IPS-15b (cell line): Measurements from ENCODE around the gene GOLGA8O.
"Not testable (repeated sequence)": the region's sequence is repeated elsewhere in the genome, so short reads cannot be mapped to it uniquely, and the experiment has no call there.

Source experiments
- H3K27me3 ChIP-seq: one replicate; pipeline ENCODE4 v1.6.1; 2013; ENCODE audit warnings: low read length; ENCODE audit not compliant: control insufficient read depth, insufficient read depth
- H3K36me3 ChIP-seq: one replicate; pipeline ENCODE4 v1.6.1; 2013; ENCODE audit warnings: low read length; ENCODE audit not compliant: control insufficient read depth, insufficient read depth
- H3K4me1 ChIP-seq: one replicate; pipeline ENCODE4 v1.6.1; 2013; ENCODE audit warnings: mild to moderate bottlenecking, low read length; ENCODE audit not compliant: control insufficient read depth, insufficient read depth
- H3K4me3 ChIP-seq: one replicate; pipeline ENCODE4 v1.5.1; 2013; ENCODE audit warnings: low read depth, low read length
- H3K9ac ChIP-seq: one replicate; pipeline ENCODE4 v1.6.1; 2013; ENCODE audit warnings: low read depth, mild to moderate bottlenecking, low read length
- H3K9me3 ChIP-seq: one replicate; pipeline ENCODE4 v1.6.1; 2013; ENCODE audit warnings: mild to moderate bottlenecking, low read length; ENCODE audit not compliant: control insufficient read depth, insufficient read depth

The GOLGA8O gene

GRCh38 chr15:32455534-32455933 lies at the start of gene GOLGA8O:
Gene GOLGA8O (minus strand): TSS chr15:32455634. CDS start chr15:32455536, 98 bp downstream.
- H3K9ac ChIP-seq, H3K9me3 ChIP-seq, H3K4me3 ChIP-seq, H3K4me1 ChIP-seq, H3K27me3 ChIP-seq, H3K36me3 ChIP-seq: not testable (repeated sequence)

- H3K36me3 ChIP-seq, H3K9me3 ChIP-seq, H3K4me1 ChIP-seq, H3K4me3 ChIP-seq, H3K27me3 ChIP-seq, H3K9ac ChIP-seq: not testable (repeated sequence)
Measured at GRCh38 chr15:32504152-32504811, 48.8 kb upstream of the GOLGA8O start.

GRCh38 chr15:32502946-32503345 lies 47.5 kb upstream of the GOLGA8O start:
- H3K27me3 ChIP-seq, H3K4me1 ChIP-seq, H3K9ac ChIP-seq, H3K36me3 ChIP-seq, H3K4me3 ChIP-seq, H3K9me3 ChIP-seq: not testable (repeated sequence)

- not testable (repeated sequence) for H3K27me3 ChIP-seq, H3K9ac ChIP-seq, H3K9me3 ChIP-seq, H3K4me1 ChIP-seq, H3K36me3 ChIP-seq, H3K4me3 ChIP-seq
Measured at GRCh38 chr15:32492768-32493167, 37.3 kb upstream of the GOLGA8O start.

- not testable (repeated sequence) for H3K36me3 ChIP-seq, H3K4me3 ChIP-seq, H3K9me3 ChIP-seq, H3K9ac ChIP-seq, H3K27me3 ChIP-seq, H3K4me1 ChIP-seq
Measured at GRCh38 chr15:32486474-32486873, 31.0 kb upstream of the GOLGA8O start.

GRCh38 chr15:32483377-32483776 lies 27.9 kb upstream of the GOLGA8O start:
- not testable (repeated sequence) for H3K27me3 ChIP-seq, H3K36me3 ChIP-seq, H3K9ac ChIP-seq, H3K9me3 ChIP-seq, H3K4me3 ChIP-seq, H3K4me1 ChIP-seq

GRCh38 chr15:32481683-32482082 lies 26.2 kb upstream of the GOLGA8O start:
- not testable (repeated sequence) for H3K4me1 ChIP-seq, H3K27me3 ChIP-seq, H3K9ac ChIP-seq, H3K9me3 ChIP-seq, H3K36me3 ChIP-seq, H3K4me3 ChIP-seq

- H3K36me3 ChIP-seq, H3K27me3 ChIP-seq, H3K9me3 ChIP-seq, H3K4me3 ChIP-seq, H3K9ac ChIP-seq, H3K4me1 ChIP-seq: not testable (repeated sequence)
Measured at GRCh38 chr15:32468076-32468475, 12.6 kb upstream of the GOLGA8O start.

GRCh38 chr15:32440445-32440977 lies 14.9 kb downstream of the GOLGA8O start:
- not testable (repeated sequence) for H3K4me3 ChIP-seq, H3K27me3 ChIP-seq, H3K4me1 ChIP-seq, H3K36me3 ChIP-seq, H3K9me3 ChIP-seq, H3K9ac ChIP-seq

GRCh38 chr15:32434102-32434963 lies 21.1 kb downstream of the GOLGA8O start:
- not testable (repeated sequence) for H3K36me3 ChIP-seq, H3K27me3 ChIP-seq, H3K9me3 ChIP-seq

GRCh38 chr15:32427635-32428034 lies 27.8 kb downstream of the GOLGA8O start:
- not testable (repeated sequence) for H3K4me3 ChIP-seq, H3K9me3 ChIP-seq, H3K4me1 ChIP-seq, H3K36me3 ChIP-seq, H3K9ac ChIP-seq, H3K27me3 ChIP-seq

More at GRCh38 chr15:32434102-32434963, 21.1 kb downstream of the GOLGA8O start:
- H3K9ac ChIP-seq, H3K4me3 ChIP-seq, H3K4me1 ChIP-seq: not testable (repeated sequence)

GRCh38 chr15:32426511-32426910 lies 28.9 kb downstream of the GOLGA8O start:
- not testable (repeated sequence) for H3K36me3 ChIP-seq, H3K4me3 ChIP-seq, H3K4me1 ChIP-seq, H3K9ac ChIP-seq, H3K9me3 ChIP-seq, H3K27me3 ChIP-seq
